ENCODE results near the gene TMEM51. TPM values are rescaled to one million over a fixed set of nuclear protein-coding genes. Genes with fewer than 3 reads are reported as not detected.

Gene TMEM51
- total RNA-seq, 3 donors from 2014 or later, result 1.6 to 26.3 (median 10.8) TPM

- intact Hi-C loops (cut with DNase I; ENCODE audit: low total_unique reads), result no loop called here
- H3K27ac ChIP-seq, result no peak overlapping the region
- H3K4me1 ChIP-seq, result no peaks in the 10 kb centered on the region
- TF ChIP-seq, protein P1, sequence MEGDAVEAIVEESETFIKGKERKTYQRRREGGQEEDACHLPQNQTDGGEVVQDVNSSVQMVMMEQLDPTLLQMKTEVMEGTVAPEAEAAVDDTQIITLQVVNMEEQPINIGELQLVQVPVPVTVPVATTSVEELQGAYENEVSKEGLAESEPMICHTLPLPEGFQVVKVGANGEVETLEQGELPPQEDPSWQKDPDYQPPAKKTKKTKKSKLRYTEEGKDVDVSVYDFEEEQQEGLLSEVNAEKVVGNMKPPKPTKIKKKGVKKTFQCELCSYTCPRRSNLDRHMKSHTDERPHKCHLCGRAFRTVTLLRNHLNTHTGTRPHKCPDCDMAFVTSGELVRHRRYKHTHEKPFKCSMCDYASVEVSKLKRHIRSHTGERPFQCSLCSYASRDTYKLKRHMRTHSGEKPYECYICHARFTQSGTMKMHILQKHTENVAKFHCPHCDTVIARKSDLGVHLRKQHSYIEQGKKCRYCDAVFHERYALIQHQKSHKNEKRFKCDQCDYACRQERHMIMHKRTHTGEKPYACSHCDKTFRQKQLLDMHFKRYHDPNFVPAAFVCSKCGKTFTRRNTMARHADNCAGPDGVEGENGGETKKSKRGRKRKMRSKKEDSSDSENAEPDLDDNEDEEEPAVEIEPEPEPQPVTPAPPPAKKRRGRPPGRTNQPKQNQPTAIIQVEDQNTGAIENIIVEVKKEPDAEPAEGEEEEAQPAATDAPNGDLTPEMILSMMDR (IDR thresholded peaks at IDR 0.05), result no peak
- TF ChIP-seq POLR2AphosphoS5 (IDR thresholded peaks at IDR 0.05) (no peak), POLR2A (IDR thresholded peaks at IDR 0.05) (no peak)
- H3K27me3 ChIP-seq, result no peaks in the 10 kb centered on the region
- no peak for DNase-seq (ENCODE audit: low spot score in 2 of 2)
- H3K4me3 ChIP-seq, result no peak overlapping the region
- no peaks in the 10 kb centered on the region for H3K36me3 ChIP-seq
- peaks cover 5 to 9% of the 10 kb centered on the region in 2 donors for H3K9me3 ChIP-seq
These were observed 45.6 kb upstream of the TMEM51 start for GRCh38 chr1:15107911-15108310.

DNA sequence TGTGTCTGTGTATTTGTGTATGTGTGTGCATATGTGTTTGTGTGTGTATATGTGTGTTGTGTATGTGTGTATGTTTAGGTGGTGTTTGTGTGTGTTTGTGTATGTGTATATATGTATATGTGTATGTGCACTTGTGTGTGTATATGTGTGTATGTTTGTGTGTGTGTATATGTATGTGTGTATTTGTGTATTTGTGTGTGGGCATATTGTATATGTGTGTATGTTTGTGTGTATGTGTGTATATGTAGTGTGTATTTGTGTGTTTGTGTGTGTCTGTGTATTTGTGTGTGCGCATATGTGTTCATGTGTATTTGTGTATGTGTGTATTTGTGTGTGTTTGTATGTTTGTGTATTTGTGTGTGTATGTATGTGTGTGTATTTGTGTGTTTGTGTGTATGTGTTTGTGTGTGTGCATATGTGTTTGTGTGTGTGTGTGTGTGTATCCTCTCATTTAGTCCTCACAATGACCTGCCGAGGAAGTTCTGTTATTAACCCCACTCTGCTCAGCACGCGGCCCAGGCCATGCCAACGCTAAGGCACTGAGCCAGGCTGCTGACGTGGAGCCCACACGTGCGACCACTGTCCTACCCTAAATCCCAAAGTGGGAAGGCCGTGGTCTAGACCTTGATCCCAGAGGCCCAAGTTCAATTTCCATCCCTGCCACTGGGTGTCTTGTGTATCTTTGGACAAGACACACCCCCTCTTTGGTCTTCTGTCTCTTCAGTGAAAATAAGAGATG lies 43.2 kb upstream of the TMEM51 start:
- Histone ChIP-seq H3K4me3 (no peak overlapping the region), H3K27ac (no peak overlapping the region), H3K36me3 (no peaks in the 10 kb centered on the region), H3K9me3 (no peaks in the 10 kb centered on the region), H3K4me1 (no peaks in the 10 kb centered on the region), H3K27me3 (no peaks in the 10 kb centered on the region)
- intact Hi-C loops (cut with DNase I; ENCODE audit: low total_unique reads), result no loop called here
- DNase-seq (ENCODE audit: low spot score in 2 of 2), result no peak
- TF ChIP-seq POLR2A (IDR thresholded peaks at IDR 0.05) (no peak), POLR2AphosphoS5 (IDR thresholded peaks at IDR 0.05) (no peak)

- no peaks in the 10 kb centered on the region for H3K27me3 ChIP-seq
- TF ChIP-seq, protein P1 (IDR thresholded peaks at IDR 0.05), result no peak
- TF ChIP-seq POLR2AphosphoS5 (IDR thresholded peaks at IDR 0.05) (no peak), POLR2A (IDR thresholded peaks at IDR 0.05) (no peak)
These were observed 42.7 kb upstream of the TMEM51 start for GRCh38 chr1:15110867-15111230.

DNA sequence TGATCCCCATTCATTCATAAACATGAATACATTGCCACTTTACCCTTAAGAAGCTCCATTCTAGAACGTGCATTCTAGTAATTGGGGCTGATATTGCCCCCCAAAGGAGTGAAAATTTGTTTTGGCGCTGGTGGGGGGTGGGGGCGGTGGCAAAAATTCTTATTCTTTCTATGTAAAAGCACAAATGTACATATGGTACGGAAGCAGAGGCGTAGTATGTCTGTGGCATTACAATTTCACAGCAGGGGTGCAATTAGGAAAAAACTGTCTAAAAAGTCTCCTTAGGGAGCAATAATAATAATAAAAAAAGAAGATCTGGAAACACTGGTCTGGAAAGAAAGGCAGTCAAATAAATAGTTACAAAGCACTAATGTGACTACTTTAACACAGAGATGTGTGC lies 40.4 kb upstream of the TMEM51 start:
- Histone ChIP-seq H3K4me3 (no peak overlapping the region), H3K27me3 (no peaks in the 10 kb centered on the region), H3K36me3 (no peaks in the 10 kb centered on the region), H3K4me1 (no peaks in the 10 kb centered on the region), H3K27ac (no peak overlapping the region), H3K9me3 (no peaks in the 10 kb centered on the region)
- intact Hi-C loops (cut with DNase I; ENCODE audit: low total_unique reads), result no loop called here
- DNase-seq (ENCODE audit: low spot score in 2 of 2), result no peak
- TF ChIP-seq POLR2A (IDR thresholded peaks at IDR 0.05), result no peak
- TF ChIP-seq, protein P1 (IDR thresholded peaks at IDR 0.05), result no peak
- TF ChIP-seq POLR2AphosphoS5 (IDR thresholded peaks at IDR 0.05), result no peak

More at GRCh38 chr1:15110867-15111230, 42.7 kb upstream of the TMEM51 start:
- Histone ChIP-seq H3K27ac (no peak overlapping the region), H3K4me1 (no peaks in the 10 kb centered on the region), H3K9me3 (no peaks in the 10 kb centered on the region), H3K4me3 (no peak overlapping the region), H3K36me3 (no peaks in the 10 kb centered on the region)
- intact Hi-C loops (cut with DNase I; ENCODE audit: low total_unique reads), result no loop called here
- DNase-seq (ENCODE audit: low spot score in 2 of 2), result no peak

- no peaks in the 10 kb centered on the region for H3K4me1 ChIP-seq
- no peak for DNase-seq (ENCODE audit: low spot score in 2 of 2)
- H3K9me3 ChIP-seq, result no peaks in the 10 kb centered on the region
- TF ChIP-seq POLR2A (IDR thresholded peaks at IDR 0.05), result no peak
- TF ChIP-seq, protein P1 (IDR thresholded peaks at IDR 0.05), result no peak
- no peak for TF ChIP-seq POLR2AphosphoS5 (IDR thresholded peaks at IDR 0.05)
- no peak overlapping the region for H3K4me3 ChIP-seq
- no peaks in the 10 kb centered on the region for H3K27me3 ChIP-seq
- H3K36me3 ChIP-seq, result no peaks in the 10 kb centered on the region
- intact Hi-C loops (cut with DNase I; ENCODE audit: low total_unique reads), result no loop called here
- no peak overlapping the region for H3K27ac ChIP-seq
These were observed 38.7 kb upstream of the TMEM51 start for GRCh38 chr1:15114884-15115283.

Data from breast epithelium (tissue), 4 donors.